ENCODE measurements around the gene EGFR. TPM values are rescaled to one million over a fixed set of nuclear protein-coding genes. Genes with fewer than 3 reads are reported as not detected.

Gene EGFR
- total and polyA plus RNA-seq, 2 experiments from 2014 or later: 21.6 to 51.0 TPM

DNA sequence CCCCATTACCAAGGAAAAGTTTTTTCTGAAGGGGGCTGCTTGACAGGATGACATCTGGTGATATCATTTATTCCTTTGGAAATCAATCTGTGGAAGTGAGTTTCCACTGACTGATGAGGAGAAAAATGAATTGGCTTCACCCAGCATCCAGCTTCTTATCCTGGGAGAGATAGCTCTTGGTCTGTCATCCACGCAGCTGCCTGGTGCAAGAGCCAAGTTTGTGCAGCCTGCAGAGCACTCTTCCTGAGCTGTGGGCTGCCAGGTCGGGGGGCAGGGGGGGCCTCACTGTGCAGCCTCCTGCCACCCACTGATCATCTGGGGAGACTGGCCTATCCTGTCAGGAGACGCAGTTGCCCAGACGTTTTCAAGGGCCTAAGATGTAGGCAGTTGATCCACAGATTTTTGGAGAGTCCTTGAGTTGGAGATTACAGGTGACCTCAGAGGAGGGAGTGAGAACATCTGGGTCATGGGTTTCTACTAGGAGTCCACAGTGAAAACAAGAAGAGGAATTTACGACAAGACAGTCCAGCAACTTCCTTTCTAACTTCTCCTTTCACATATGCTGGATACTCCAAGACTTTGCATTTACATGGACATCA is 75.4 kb downstream of the EGFR start:
- TF ChIP-seq, protein P1, sequence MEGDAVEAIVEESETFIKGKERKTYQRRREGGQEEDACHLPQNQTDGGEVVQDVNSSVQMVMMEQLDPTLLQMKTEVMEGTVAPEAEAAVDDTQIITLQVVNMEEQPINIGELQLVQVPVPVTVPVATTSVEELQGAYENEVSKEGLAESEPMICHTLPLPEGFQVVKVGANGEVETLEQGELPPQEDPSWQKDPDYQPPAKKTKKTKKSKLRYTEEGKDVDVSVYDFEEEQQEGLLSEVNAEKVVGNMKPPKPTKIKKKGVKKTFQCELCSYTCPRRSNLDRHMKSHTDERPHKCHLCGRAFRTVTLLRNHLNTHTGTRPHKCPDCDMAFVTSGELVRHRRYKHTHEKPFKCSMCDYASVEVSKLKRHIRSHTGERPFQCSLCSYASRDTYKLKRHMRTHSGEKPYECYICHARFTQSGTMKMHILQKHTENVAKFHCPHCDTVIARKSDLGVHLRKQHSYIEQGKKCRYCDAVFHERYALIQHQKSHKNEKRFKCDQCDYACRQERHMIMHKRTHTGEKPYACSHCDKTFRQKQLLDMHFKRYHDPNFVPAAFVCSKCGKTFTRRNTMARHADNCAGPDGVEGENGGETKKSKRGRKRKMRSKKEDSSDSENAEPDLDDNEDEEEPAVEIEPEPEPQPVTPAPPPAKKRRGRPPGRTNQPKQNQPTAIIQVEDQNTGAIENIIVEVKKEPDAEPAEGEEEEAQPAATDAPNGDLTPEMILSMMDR (IDR thresholded peaks at IDR 0.05; ENCODE audit: poor library complexity): no peak
- TF ChIP-seq EZH2 (IDR thresholded peaks at IDR 0.05; ENCODE audit: borderline replicate concordance) (no peak), EZH2phosphoT487 (IDR thresholded peaks at IDR 0.05; ENCODE audit: low read depth, severe bottlenecking, unreplicated experiment) (no peak)
- Histone ChIP-seq H4K20me1 (ENCODE audit: insufficient read depth, poor library complexity, severe bottlenecking) (no peaks in the 10 kb centered on the region), H3K4me2 (no peak overlapping the region), H3K9me2 (replicated peaks; ENCODE audit: insufficient read depth) (no peaks in the 10 kb centered on the region), H3K4me1 (ENCODE audit: insufficient read depth) (peaks cover 29% of the 10 kb centered on the region), H2AFZ (no peak overlapping the region), H3K9me3 (ENCODE audit: low read depth) (no peaks in the 10 kb centered on the region), H3K79me2 (peaks cover 59% of the 10 kb centered on the region), H3K4me3 (no peak overlapping the region), H3K27ac (no peak overlapping the region), H3K27me3 (no peaks in the 10 kb centered on the region), H3K36me3 (replicated peaks; ENCODE audit: insufficient read depth, low read depth) (no peaks in the 10 kb centered on the region)
- 79% methylated on average over 5 of the region's 5 CpGs for WGBS (ENCODE audit: low lambda C conversion rate, missing lambda C conversion rate)
- DNase-seq (ENCODE audit: low spot score): no peak

- H4K20me1 ChIP-seq (ENCODE audit: insufficient read depth, poor library complexity, severe bottlenecking): no peaks in the 10 kb centered on the region
- H3K27ac ChIP-seq: no peak overlapping the region
- H2AFZ ChIP-seq: no peak overlapping the region
- TF ChIP-seq EZH2phosphoT487 (IDR thresholded peaks at IDR 0.05; ENCODE audit: low read depth, severe bottlenecking, unreplicated experiment) (no peak), EZH2 (IDR thresholded peaks at IDR 0.05; ENCODE audit: borderline replicate concordance) (no peak)
- TF ChIP-seq, protein P1 (IDR thresholded peaks at IDR 0.05; ENCODE audit: poor library complexity): no peak
- no peaks in the 10 kb centered on the region for H3K9me3 ChIP-seq (ENCODE audit: low read depth)
- no peak overlapping the region for H3K4me2 ChIP-seq
- H3K36me3 ChIP-seq (replicated peaks; ENCODE audit: insufficient read depth, low read depth): no peaks in the 10 kb centered on the region
- 91% methylated on average over 4 of the region's 4 CpGs for WGBS (ENCODE audit: low lambda C conversion rate, missing lambda C conversion rate)
- DNase-seq (ENCODE audit: low spot score): no peak
- H3K79me2 ChIP-seq: peaks cover 56% of the 10 kb centered on the region
- no peaks in the 10 kb centered on the region for H3K9me2 ChIP-seq (replicated peaks; ENCODE audit: insufficient read depth)
- no peaks in the 10 kb centered on the region for H3K27me3 ChIP-seq
- H3K4me3 ChIP-seq: no peak overlapping the region
- H3K4me1 ChIP-seq (ENCODE audit: insufficient read depth): peaks cover 44% of the 10 kb centered on the region
Measured at GRCh38 chr7:55095672-55096071, 76.9 kb downstream of the EGFR start.

- no peaks in the 10 kb centered on the region for H3K9me3 ChIP-seq (ENCODE audit: low read depth)
- no peak overlapping the region for H3K4me3 ChIP-seq
- DNase-seq (ENCODE audit: low spot score): no peak
- 70% methylated on average over 11 of the region's 11 CpGs for WGBS (ENCODE audit: low lambda C conversion rate, missing lambda C conversion rate)
- no peaks in the 10 kb centered on the region for H4K20me1 ChIP-seq (ENCODE audit: insufficient read depth, poor library complexity, severe bottlenecking)
- no peak overlapping the region for H3K27ac ChIP-seq
- H3K79me2 ChIP-seq: peaks cover 49% of the 10 kb centered on the region
- H3K36me3 ChIP-seq (replicated peaks; ENCODE audit: insufficient read depth, low read depth): no peaks in the 10 kb centered on the region
- H3K4me1 ChIP-seq (ENCODE audit: insufficient read depth): peaks cover 45% of the 10 kb centered on the region
- H3K9me2 ChIP-seq (replicated peaks; ENCODE audit: insufficient read depth): no peaks in the 10 kb centered on the region
- no peaks in the 10 kb centered on the region for H3K27me3 ChIP-seq
- no peak overlapping the region for H2AFZ ChIP-seq
- TF ChIP-seq EZH2phosphoT487 (IDR thresholded peaks at IDR 0.05; ENCODE audit: low read depth, severe bottlenecking, unreplicated experiment) (no peak), EZH2 (IDR thresholded peaks at IDR 0.05; ENCODE audit: borderline replicate concordance) (no peak)
- TF ChIP-seq, protein P1 (IDR thresholded peaks at IDR 0.05; ENCODE audit: poor library complexity): no peak
- H3K4me2 ChIP-seq: no peak overlapping the region
Measured at GRCh38 chr7:55096323-55096722, 77.5 kb downstream of the EGFR start.

Data from hepatocyte (in vitro differentiated cells).